HCT116 (cell line): Measurements from ENCODE around the gene GNGT1. TPM values are rescaled to one million over a fixed set of nuclear protein-coding genes. Genes with fewer than 3 reads are reported as not detected.

Experiments
- ATAC-seq: fragments of 200-7000 bp; cut with Tn5 transposase; 2 replicates; pipeline ENCODE4 v1.9.1; 2020; ENCODE audit warnings: mild to moderate bottlenecking, moderate library complexity
- BruUV-seq: library from RNA; stranded (reverse); fragments of 400-500 nt; replicated peaks from 2 replicates; lab custom pipeline; 2021; lab: Mats Ljungman, UMichigan
- CTCF ChIA-PET: fragments of 300-600 bp; sonication (Branson Sonifier 250); formaldehyde crosslinking; loops from one replicate; lab custom pipeline; 2021; ENCODE audit warnings: antibody characterized with exemption; lab: Charles Lee
- POLR2A ChIA-PET: fragments of 300-600, 350-600 bp; sonication (Branson Sonifier 250); formaldehyde crosslinking; loops from one replicate; lab custom pipeline; 2021; ENCODE audit warnings: antibody characterized with exemption; lab: Charles Lee
- RAD21 ChIA-PET, 2 experiments: fragments of 300-600 bp; sonication (Branson Sonifier 250); formaldehyde crosslinking; loops; one replicate each; lab custom pipeline; 2023; ENCODE audit warnings: low total read pairs in 2 of 2; ENCODE audit not compliant: uncharacterized antibody in 2 of 2, unreplicated experiment in 2 of 2, low non-redundant PET in 1 of 2; lab: Charles Lee
- DNase-seq: peaks from one replicate; pipeline ENCODE4 v3.0.0-alpha.2; 2010; ENCODE audit warnings: low read depth, low spot score
- H2AFZ ChIP-seq: fragments of 200-600 bp; shearing (Covaris generic), sonication (generic); 2 replicates; pipeline ENCODE4 v1.6.1; 2017; ENCODE audit warnings: low read depth, mixed run types, mixed read lengths, antibody characterized with exemption, low read length; ENCODE audit not compliant: poor library complexity, severe bottlenecking
- H3K27ac ChIP-seq: 2 replicates; pipeline ENCODE4 v1.5.1; 2012; ENCODE audit warnings: low read depth, low read length
- H3K27me3 ChIP-seq: fragments of 200-600 bp; sonication (generic); 2 replicates; pipeline ENCODE4 v1.6.1; 2016; ENCODE audit warnings: mixed run types, low read length, mixed read lengths; ENCODE audit not compliant: insufficient read depth
- H3K36me3 ChIP-seq, 2 experiments: fragments of 200-500 bp in 1 of 2; fragments of 200-600 bp in 1 of 2; sonication (Bioruptor generic) in 1 of 2; sonication (generic) in 1 of 2; 2 replicates each; pipeline versions ENCODE4 v1.5.1 to v1.6.1; 2014 to 2016; ENCODE audit warnings: low read length in 2 of 2, inconsistent platforms in 1 of 2, mixed read lengths in 1 of 2, mixed run types in 1 of 2; ENCODE audit not compliant: insufficient read depth in 2 of 2, control insufficient read depth in 1 of 2
- H3K4me1 ChIP-seq, 2 experiments: fragments of 200-600 bp in 1 of 2; sonication (generic) in 1 of 2; 2 replicates each; pipeline versions ENCODE4 v1.5.1 to v1.6.1; 2012 to 2017; ENCODE audit warnings: low read length in 2 of 2, inconsistent platforms in 1 of 2, mild to moderate bottlenecking in 1 of 2, mixed read lengths in 1 of 2, mixed run types in 1 of 2, moderate library complexity in 1 of 2; ENCODE audit not compliant: insufficient read depth in 2 of 2, control insufficient read depth in 1 of 2
- H3K4me2 ChIP-seq: fragments of 200-600 bp; sonication (generic); 2 replicates; pipeline ENCODE4 v1.6.1; 2017; ENCODE audit warnings: mixed run types, low read length, mixed read lengths
- H3K4me3 ChIP-seq, 2 experiments: fragments of 200-600 bp in 1 of 2; sonication (generic) in 1 of 2; replicated peaks in 1 of 2; 2 replicates each; pipeline ENCODE4 v1.5.1; 2011 to 2016; ENCODE audit warnings: low read length in 2 of 2, control low read depth in 1 of 2, low read depth in 1 of 2, mild to moderate bottlenecking in 1 of 2, mixed read lengths in 1 of 2, mixed run types in 1 of 2
- H3K79me2 ChIP-seq: fragments of 200-600 bp; sonication (generic); 2 replicates; pipeline ENCODE4 v1.6.1; 2017; ENCODE audit warnings: mild to moderate bottlenecking, mixed run types, low read length, moderate library complexity, mixed read lengths; ENCODE audit not compliant: insufficient read depth
- H3K9ac ChIP-seq: fragments of 200-600 bp; sonication (generic); 2 replicates; pipeline ENCODE4 v1.6.1; 2016; ENCODE audit warnings: low read length, mixed read lengths
- H3K9me2 ChIP-seq: fragments of 200-600 bp; sonication (generic), shearing (Covaris generic); 2 replicates; pipeline ENCODE4 v1.6.1; 2017; ENCODE audit warnings: mixed run types, mild to moderate bottlenecking, moderate library complexity; ENCODE audit not compliant: insufficient read depth
- H3K9me3 ChIP-seq, 2 experiments: fragments of 200-500 bp in 1 of 2; fragments of 200-600 bp in 1 of 2; sonication (Bioruptor generic) in 1 of 2; sonication (generic) in 1 of 2; 2 replicates each; pipeline ENCODE4 v1.6.1; 2014 to 2017; ENCODE audit warnings: low read length in 2 of 2, mixed read lengths in 2 of 2, inconsistent platforms in 1 of 2, low read depth in 1 of 2, mild to moderate bottlenecking in 1 of 2, mixed run types in 1 of 2, moderate library complexity in 1 of 2; ENCODE audit not compliant: control insufficient read depth in 1 of 2, insufficient read depth in 1 of 2
- H4K20me1 ChIP-seq: fragments of 200-600 bp; sonication (generic), shearing (Covaris generic); 2 replicates; pipeline ENCODE4 v1.6.1; 2017; ENCODE audit warnings: mixed run types, mild to moderate bottlenecking, moderate library complexity; ENCODE audit not compliant: insufficient read depth
- ATF3 ChIP-seq: IDR thresholded peaks from 2 replicates; pipeline ENCODE4 v1.6.1; 2012
- CBX3 ChIP-seq: IDR thresholded peaks from 2 replicates; pipeline ENCODE4 v1.6.1; 2012; ENCODE audit warnings: low read depth
- CTCF ChIP-seq, 3 experiments: fragments of 200-600 bp in 1 of 3; sonication (generic) in 1 of 3; IDR thresholded peaks in 2 of 3; conservative IDR thresholded peaks in 1 of 3; 2 replicates each; pipeline ENCODE4 v1.5.1; 2012 to 2017; ENCODE audit warnings: low read depth in 2 of 3, low read length in 2 of 3, antibody characterized with exemption in 1 of 3, borderline replicate concordance in 1 of 3, control low read depth in 1 of 3, mild to moderate bottlenecking in 1 of 3, mixed read lengths in 1 of 3, mixed run types in 1 of 3, moderate library complexity in 1 of 3; ENCODE audit not compliant: insufficient read depth in 1 of 3
- ELF1 ChIP-seq: IDR thresholded peaks from 2 replicates; pipeline ENCODE4 v1.6.1; 2012; ENCODE audit warnings: low read depth, borderline replicate concordance
- FOSL1 ChIP-seq: IDR thresholded peaks from 2 replicates; pipeline ENCODE4 v1.6.1; 2012; ENCODE audit warnings: low read depth
- JUND ChIP-seq: IDR thresholded peaks from 2 replicates; pipeline ENCODE4 v1.6.1; 2012
- MAX ChIP-seq: IDR thresholded peaks from 2 replicates; pipeline ENCODE4 v1.6.1; 2012
- POLR2AphosphoS5 ChIP-seq: IDR thresholded peaks from 2 replicates; pipeline ENCODE4 v1.6.1; 2011; ENCODE audit warnings: mild to moderate bottlenecking, low read depth, low read length, moderate library complexity
- REST ChIP-seq: IDR thresholded peaks from 2 replicates; pipeline ENCODE4 v1.6.1; 2012; ENCODE audit warnings: low read depth
- SIN3A ChIP-seq: IDR thresholded peaks from 2 replicates; pipeline ENCODE4 v1.6.1; 2012; ENCODE audit warnings: low read depth
- SP1 ChIP-seq: IDR thresholded peaks from 2 replicates; pipeline ENCODE4 v1.6.1; 2012; ENCODE audit warnings: low read depth
- SRF ChIP-seq: IDR thresholded peaks from 2 replicates; pipeline ENCODE4 v1.6.1; 2012; ENCODE audit warnings: low read depth
- TCF7L2 ChIP-seq: IDR thresholded peaks from 2 replicates; pipeline ENCODE4 v1.7.0; 2011; ENCODE audit warnings: borderline replicate concordance, inconsistent platforms; ENCODE audit not compliant: insufficient read depth, insufficient read length; ENCODE audit errors: extremely low read depth
- ZFX ChIP-seq: fragments of 450-650 bp; IDR thresholded peaks from 2 replicates; pipeline ENCODE4 v1.6.1; 2017
- intact Hi-C: fragments of 100-400 bp; cut with micrococcal nuclease; formaldehyde crosslinking; loops from 2 replicates; pipeline ENCODE4 v1.10.0; 2022
- total RNA-seq: library from RNA; stranded (reverse); gene quantifications from one replicate; pipeline ENCODE4 v1.2.1, GENCODE V29; 2021; ENCODE audit not compliant: unreplicated experiment

The GNGT1 gene
- total RNA-seq, 1 experiment from 2014 or later = 0.91 TPM

DNA sequence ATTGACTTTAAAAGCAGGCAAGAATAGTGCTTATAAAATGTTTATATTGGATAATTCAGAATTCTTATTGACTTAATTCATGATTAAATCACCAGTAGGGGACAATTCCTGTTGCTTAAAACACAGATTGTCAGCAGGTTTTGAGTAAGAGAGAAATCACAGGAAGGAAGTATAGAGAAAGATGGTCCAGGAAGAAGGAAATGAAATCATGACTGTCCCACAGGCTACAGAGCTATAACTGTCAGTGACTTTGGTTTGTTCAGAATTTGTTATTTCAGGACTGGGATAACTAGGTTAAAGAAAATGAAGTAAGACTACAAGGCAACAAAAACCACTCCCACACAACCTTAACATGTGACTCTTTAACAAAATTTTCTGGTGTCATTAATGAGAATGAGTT, 6.8 kb downstream of the GNGT1 start:
- Histone ChIP-seq H3K79me2 (no peaks in the 10 kb centered on the region), H3K9ac (no peak overlapping the region), H2AFZ (no peak overlapping the region), H3K36me3 (no peaks in the 10 kb centered on the region), H3K4me2 (no peak overlapping the region), H4K20me1 (no peaks in the 10 kb centered on the region), H3K4me3 (no peak overlapping the region), H3K9me2 (no peaks in the 10 kb centered on the region), H3K27me3 (no peaks in the 10 kb centered on the region), H3K9me3 (no peaks in the 10 kb centered on the region), H3K27ac (no peak overlapping the region), H3K4me1 (peaks cover 16 to 27% of the 10 kb centered on the region in 2 experiments; a peak in 3 of 4 replicates)
- DNase-seq (no peak), ATAC-seq (no peak)
- no TSS peak for BruUV-seq
- ChIA-PET RAD21 (no interaction called here), CTCF (interaction anchor here (1.1 kb wide), 1 partner anchor 10 kb away, joined by 4 read pairs; no protein-coding TSS in a partner anchor), POLR2A (no interaction called here)
- intact Hi-C loops = no loop called here
- no peak for TF ChIP-seq ATF3
- TF ChIP-seq JUND = no peak
- TF ChIP-seq POLR2AphosphoS5 = no peak

DNA sequence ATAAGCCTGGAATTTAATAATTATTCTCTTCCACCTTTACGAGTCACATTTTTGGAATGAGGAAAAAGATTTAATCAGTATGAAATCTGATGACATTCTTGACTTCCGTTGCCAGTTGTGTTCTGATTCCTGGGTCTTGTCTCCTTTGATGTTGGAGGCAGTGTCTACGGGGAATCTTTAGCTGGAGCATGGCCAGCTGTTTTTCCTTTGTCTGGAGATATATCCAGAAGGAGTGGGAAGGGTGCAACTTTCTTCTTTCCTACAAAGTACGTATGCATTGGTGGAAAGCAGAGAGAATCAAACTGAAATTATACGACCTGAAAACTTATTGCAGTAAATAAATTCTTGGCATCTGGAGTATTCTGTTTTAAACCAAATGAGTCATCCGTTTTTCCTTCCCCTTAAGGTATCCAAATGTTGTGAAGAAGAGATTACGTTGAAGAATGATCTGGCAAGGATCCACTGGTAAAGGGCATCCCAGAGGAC, 8.3 kb downstream of the GNGT1 start:
- RAD21 ChIA-PET = no interaction called here
- no peaks in the 10 kb centered on the region for H3K27me3 ChIP-seq
- intact Hi-C loops = no loop called here
- H3K27ac ChIP-seq = no peak overlapping the region
- peak overlapping the region in 1 of 2 experiments; percentile 20; a peak in 1 of 4 replicates for H3K4me3 ChIP-seq
- H3K9me3 ChIP-seq = no peaks in the 10 kb centered on the region
- no TSS peak for BruUV-seq
- H3K4me1 ChIP-seq = peaks cover 16 to 27% of the 10 kb centered on the region in 2 experiments; a peak in 3 of 4 replicates
- H4K20me1 ChIP-seq = no peaks in the 10 kb centered on the region
- H2AFZ ChIP-seq = peak overlapping the region; percentile 54
- DNase-seq = peak; percentile 43
- H3K36me3 ChIP-seq = no peaks in the 10 kb centered on the region
- peak overlapping the region; percentile 62 for H3K4me2 ChIP-seq
- POLR2A ChIA-PET = no interaction called here
- CTCF ChIA-PET = interaction anchor here (1.7 kb wide), 1 partner anchor 12 kb away, joined by 7 read pairs; no protein-coding TSS in a partner anchor
- H3K79me2 ChIP-seq = no peaks in the 10 kb centered on the region
- H3K9ac ChIP-seq = no peak overlapping the region
- ATAC-seq = peak; percentile 68
- no peaks in the 10 kb centered on the region for H3K9me2 ChIP-seq
- TF ChIP-seq TCF7L2 = peak; percentile 85
- no peak for TF ChIP-seq REST
- TF ChIP-seq JUND = peak; percentile 50
- TF ChIP-seq ZFX = no peak
- TF ChIP-seq CTCF (IDR thresholded peaks at IDR 0.05 in 2 of 3, conservative IDR thresholded peaks at IDR 0.05 in 1 of 3; ENCODE audit: borderline replicate concordance in 1 of 3, insufficient read depth in 1 of 3, low read depth in 2 of 3, low read length in 2 of 3) = no peak
- 0 out of 2 replicates have a peak, but pooled peaks have one; percentile 13 for TF ChIP-seq CBX3
- TF ChIP-seq MAX = no peak
- no peak for TF ChIP-seq SIN3A
- TF ChIP-seq FOSL1 = peak; percentile 46; the same call in 1 of the 2 replicates
- TF ChIP-seq SP1 = peak; percentile 52
- no peak for TF ChIP-seq ELF1
- TF ChIP-seq SRF = 0 out of 2 replicates have a peak, but pooled peaks have one; percentile 46
